Mesenchymal stem cell (in vitro differentiated cells and primary cell): ENCODE data around the gene AK4.
A peak's percentile ranks its signal among the peaks of the same experiment; 100 is the strongest.

ENCODE experiments used
- DNase-seq: peaks from one replicate; pipeline ENCODE4 v3.0.0-alpha.2; 2013
- H2AFZ ChIP-seq: one replicate; pipeline ENCODE4 v1.6.1; 2013; ENCODE audit warnings: low read depth, mild to moderate bottlenecking, control low read depth, inconsistent platforms, low read length, moderate library complexity
- H2AK5ac ChIP-seq: 2 replicates; pipeline ENCODE4 v1.6.1; 2013; ENCODE audit warnings: low read length, moderate library complexity, mild to moderate bottlenecking, inconsistent platforms; ENCODE audit not compliant: severe bottlenecking
- H2BK120ac ChIP-seq: one replicate; pipeline ENCODE4 v1.6.1; 2013; ENCODE audit warnings: low read depth, mild to moderate bottlenecking, inconsistent platforms, low read length, moderate library complexity
- H2BK12ac ChIP-seq, 2 experiments: one replicate each; pipeline ENCODE4 v1.6.1; 2013; ENCODE audit warnings: inconsistent platforms in 2 of 2, low read length in 2 of 2, mild to moderate bottlenecking in 2 of 2, moderate library complexity in 2 of 2, control low read depth in 1 of 2
- H2BK15ac ChIP-seq: one replicate; pipeline ENCODE4 v1.6.1; 2013; ENCODE audit warnings: mild to moderate bottlenecking, low read depth, inconsistent platforms; ENCODE audit not compliant: poor library complexity, severe bottlenecking
- H2BK5ac ChIP-seq: 2 replicates; pipeline ENCODE4 v1.6.1; 2013; ENCODE audit warnings: low read depth, mild to moderate bottlenecking, low read length, control low read depth, inconsistent platforms; ENCODE audit not compliant: poor library complexity, severe bottlenecking
- H3K14ac ChIP-seq, 2 experiments: one replicate each; pipeline ENCODE4 v1.6.1; 2013; ENCODE audit warnings: inconsistent platforms in 2 of 2, low read length in 2 of 2, control low read depth in 1 of 2, mild to moderate bottlenecking in 1 of 2, moderate library complexity in 1 of 2
- H3K18ac ChIP-seq, 2 experiments: one replicate each; pipeline ENCODE4 v1.6.1; 2013; ENCODE audit warnings: inconsistent platforms in 2 of 2, low read length in 2 of 2, control low read depth in 1 of 2, low read depth in 1 of 2, mild to moderate bottlenecking in 1 of 2
- H3K23ac ChIP-seq, 2 experiments: one replicate each; pipeline ENCODE4 v1.6.1; 2013; ENCODE audit warnings: inconsistent platforms in 2 of 2, low read length in 2 of 2, mild to moderate bottlenecking in 2 of 2, moderate library complexity in 2 of 2, control low read depth in 1 of 2
- H3K27ac ChIP-seq: 2 replicates; pipeline ENCODE4 v1.5.1; 2013; ENCODE audit warnings: mild to moderate bottlenecking, moderate library complexity, low read length, control low read depth, inconsistent platforms; ENCODE audit not compliant: poor library complexity, severe bottlenecking
- H3K27me3 ChIP-seq, 2 experiments: 2 replicates each; pipeline versions ENCODE4 v1.6.1 to v1.7.0; 2013; ENCODE audit warnings: low read length in 2 of 2, mild to moderate bottlenecking in 2 of 2, moderate library complexity in 2 of 2, control low read depth in 1 of 2, inconsistent platforms in 1 of 2; ENCODE audit not compliant: control insufficient read depth in 1 of 2, insufficient read depth in 1 of 2
- H3K36me3 ChIP-seq, 2 experiments: 2 replicates each; pipeline versions ENCODE4 v1.6.1 to v1.7.0; 2013; ENCODE audit warnings: low read length in 2 of 2, control low read depth in 1 of 2, inconsistent platforms in 1 of 2, low read depth in 1 of 2, mild to moderate bottlenecking in 1 of 2; ENCODE audit not compliant: insufficient read depth in 2 of 2, control insufficient read depth in 1 of 2
- H3K4ac ChIP-seq, 2 experiments: one replicate each; pipeline ENCODE4 v1.6.1; 2013; ENCODE audit warnings: inconsistent platforms in 2 of 2, low read length in 2 of 2, mild to moderate bottlenecking in 2 of 2, moderate library complexity in 2 of 2, control low read depth in 1 of 2, low read depth in 1 of 2
- H3K4me1 ChIP-seq: 2 replicates; pipeline ENCODE4 v1.6.1; 2013; ENCODE audit warnings: low read depth, low read length, control low read depth; ENCODE audit not compliant: control insufficient read depth, insufficient read depth
- H3K4me2 ChIP-seq: 2 replicates; pipeline ENCODE4 v1.6.1; 2013; ENCODE audit warnings: low read length, mild to moderate bottlenecking, inconsistent platforms; ENCODE audit not compliant: poor library complexity, severe bottlenecking
- H3K4me3 ChIP-seq, 2 experiments: 2 replicates each; pipeline versions ENCODE4 v1.5.1 to v1.7.0; 2013; ENCODE audit warnings: low read length in 2 of 2, mild to moderate bottlenecking in 2 of 2, control low read depth in 1 of 2, low read depth in 1 of 2; ENCODE audit not compliant: insufficient read depth in 1 of 2
- H3K79me1 ChIP-seq: replicated peaks from 2 replicates; pipeline ENCODE4 v1.6.1; 2013; ENCODE audit warnings: mild to moderate bottlenecking, control low read depth, low read length, inconsistent platforms; ENCODE audit not compliant: poor library complexity, severe bottlenecking
- H3K9ac ChIP-seq: 2 replicates; pipeline ENCODE4 v1.7.0; 2013; ENCODE audit warnings: mild to moderate bottlenecking, low read length, moderate library complexity
- H3K9me3 ChIP-seq: 2 replicates; pipeline ENCODE4 v1.7.0; 2013; ENCODE audit warnings: mild to moderate bottlenecking, low read length; ENCODE audit not compliant: control insufficient read depth
- H4K8ac ChIP-seq: one replicate; pipeline ENCODE4 v1.6.1; 2013; ENCODE audit warnings: inconsistent platforms, mild to moderate bottlenecking, low read length, moderate library complexity
- H4K91ac ChIP-seq: one replicate; pipeline ENCODE4 v1.6.1; 2013; ENCODE audit warnings: mild to moderate bottlenecking, low read length, inconsistent platforms
- WGBS: methylation state at CpG from one replicate; pipeline ENCODE4 v1.1.7; 2013; ENCODE audit warnings: mixed read lengths; 5-methylcytosine and 5-hydroxymethylcytosine counted together

AK4 gene

GRCh38 chr1:65255035-65255655 lies 107.1 kb downstream of the AK4 start:
- H3K23ac ChIP-seq, result no peak overlapping the region
- peak; percentile 50 for DNase-seq
- no peak overlapping the region for H3K18ac ChIP-seq
- no peak overlapping the region for H4K91ac ChIP-seq
- no peak overlapping the region for H2BK5ac ChIP-seq
- no peak overlapping the region for H3K4ac ChIP-seq
- peak overlapping the region; percentile 87 for H3K4me2 ChIP-seq
- H3K4me1 ChIP-seq, result peaks cover 3% of the 10 kb centered on the region
- no peaks in the 10 kb centered on the region for H3K9me3 ChIP-seq
- no peak overlapping the region for H2BK120ac ChIP-seq
- peak overlapping the region; percentile 65 for H3K9ac ChIP-seq
- no peak overlapping the region for H2BK15ac ChIP-seq
- no peak overlapping the region for H2AK5ac ChIP-seq
- no peak overlapping the region for H4K8ac ChIP-seq
- no peak overlapping the region for H3K14ac ChIP-seq
- peaks cover 2% of the 10 kb centered on the region for H3K79me1 ChIP-seq
- H3K36me3 ChIP-seq, result no peaks in the 10 kb centered on the region
- peak overlapping the region; percentile 75 to 85 for H3K4me3 ChIP-seq
- H2AFZ ChIP-seq, result no peak overlapping the region
- H3K27ac ChIP-seq, result no peak overlapping the region
- 11% methylated on average over 23 of the region's 23 CpGs for WGBS
- H2BK12ac ChIP-seq, result peak overlapping the region in 1 of 2 experiments; percentile 65
- no peaks in the 10 kb centered on the region for H3K27me3 ChIP-seq

GRCh38 chr1:65255656-65256050 lies 107.7 kb downstream of the AK4 start:
- H2AFZ ChIP-seq, result no peak overlapping the region
- WGBS, result 87% methylated on average over 7 of the region's 9 CpGs
- peaks cover 3% of the 10 kb centered on the region for H3K4me1 ChIP-seq
- H2BK120ac ChIP-seq, result no peak overlapping the region
- no peaks in the 10 kb centered on the region for H3K9me3 ChIP-seq
- peak overlapping the region; percentile 87 for H3K4me2 ChIP-seq
- no peak overlapping the region for H3K18ac ChIP-seq
- peaks cover 2% of the 10 kb centered on the region for H3K79me1 ChIP-seq
- no peak overlapping the region for H2BK12ac ChIP-seq
- H2BK15ac ChIP-seq, result no peak overlapping the region
- no peak overlapping the region for H2AK5ac ChIP-seq
- H3K36me3 ChIP-seq, result no peaks in the 10 kb centered on the region
- H4K8ac ChIP-seq, result no peak overlapping the region
- no peak overlapping the region for H3K9ac ChIP-seq
- no peak for DNase-seq
- no peak overlapping the region for H2BK5ac ChIP-seq
- H3K14ac ChIP-seq, result no peak overlapping the region
- H3K23ac ChIP-seq, result no peak overlapping the region
- no peaks in the 10 kb centered on the region for H3K27me3 ChIP-seq
- no peak overlapping the region for H3K27ac ChIP-seq
- no peak overlapping the region for H3K4me3 ChIP-seq
- H3K4ac ChIP-seq, result no peak overlapping the region
- H4K91ac ChIP-seq, result no peak overlapping the region

- no peak overlapping the region for H2BK15ac ChIP-seq
- peaks cover 3% of the 10 kb centered on the region for H3K4me1 ChIP-seq
- no peak overlapping the region for H3K9ac ChIP-seq
- H4K8ac ChIP-seq, result no peak overlapping the region
- H3K4ac ChIP-seq, result no peak overlapping the region
- no peak for DNase-seq
- H3K4me2 ChIP-seq, result no peak overlapping the region
- WGBS, result 98% methylated on average over 4 of the region's 7 CpGs
- no peak overlapping the region for H2AK5ac ChIP-seq
- H2BK12ac ChIP-seq, result no peak overlapping the region
- H3K36me3 ChIP-seq, result no peaks in the 10 kb centered on the region
- H3K18ac ChIP-seq, result no peak overlapping the region
- no peak overlapping the region for H2BK120ac ChIP-seq
- H2AFZ ChIP-seq, result no peak overlapping the region
- H3K79me1 ChIP-seq, result peaks cover 2% of the 10 kb centered on the region
- H3K14ac ChIP-seq, result no peak overlapping the region
- no peaks in the 10 kb centered on the region for H3K27me3 ChIP-seq
- no peaks in the 10 kb centered on the region for H3K9me3 ChIP-seq
- H4K91ac ChIP-seq, result no peak overlapping the region
- no peak overlapping the region for H3K27ac ChIP-seq
- no peak overlapping the region for H2BK5ac ChIP-seq
- H3K23ac ChIP-seq, result no peak overlapping the region
- no peak overlapping the region for H3K4me3 ChIP-seq
Measured at GRCh38 chr1:65256860-65257708, 109.1 kb downstream of the AK4 start.

- peaks cover 4% of the 10 kb centered on the region for H3K79me1 ChIP-seq
- H3K4me3 ChIP-seq, result no peak overlapping the region
- no peak overlapping the region for H3K27ac ChIP-seq
- H3K36me3 ChIP-seq, result no peaks in the 10 kb centered on the region
- DNase-seq, result no peak
- no peak overlapping the region for H3K14ac ChIP-seq
- H4K91ac ChIP-seq, result no peak overlapping the region
- H3K27me3 ChIP-seq, result no peaks in the 10 kb centered on the region
- no peak overlapping the region for H2AK5ac ChIP-seq
- no peak overlapping the region for H2BK120ac ChIP-seq
- no peak overlapping the region for H3K23ac ChIP-seq
- H3K9ac ChIP-seq, result no peak overlapping the region
- H2BK5ac ChIP-seq, result no peak overlapping the region
- no peak overlapping the region for H2BK15ac ChIP-seq
- H2AFZ ChIP-seq, result no peak overlapping the region
- H4K8ac ChIP-seq, result no peak overlapping the region
- no peak overlapping the region for H3K18ac ChIP-seq
- H3K4ac ChIP-seq, result no peak overlapping the region
- no peaks in the 10 kb centered on the region for H3K9me3 ChIP-seq
- H3K4me2 ChIP-seq, result no peak overlapping the region
- no peak overlapping the region for H2BK12ac ChIP-seq
- peaks cover 3% of the 10 kb centered on the region for H3K4me1 ChIP-seq
Measured at GRCh38 chr1:65258106-65258505, 110.1 kb downstream of the AK4 start.
